ENCODE data around the gene KRTAP5-4. TPM values are rescaled to one million over a fixed set of nuclear protein-coding genes. Genes with fewer than 3 reads are reported as not detected.

The KRTAP5-4 gene
- total and polyA plus RNA-seq, 7 experiments from 2014 or later = not detected

DNA sequence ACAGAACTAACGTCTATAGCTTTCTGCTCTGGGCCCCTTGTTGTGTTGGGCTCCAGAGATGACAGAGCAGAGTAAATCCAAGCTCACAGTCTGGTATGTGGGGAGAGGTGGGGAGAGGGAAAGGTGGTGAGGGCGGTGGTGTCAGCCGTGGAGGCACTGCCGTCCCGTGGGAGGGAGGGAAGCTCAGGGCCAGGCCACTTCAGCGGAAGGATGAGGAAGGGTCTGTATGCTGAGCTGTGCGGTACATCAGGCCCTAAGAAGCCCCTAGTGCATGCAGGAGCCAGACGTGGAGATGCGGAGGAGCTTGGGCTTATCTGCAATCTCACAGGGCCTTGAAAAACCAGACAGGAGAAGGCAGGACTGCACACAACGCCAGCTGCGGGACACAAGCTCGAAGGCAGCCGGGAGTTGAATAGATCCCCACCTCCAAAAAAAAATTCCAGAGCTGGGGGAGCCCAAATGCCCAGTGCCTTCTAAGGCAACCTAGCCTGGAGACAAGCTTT, 9.2 kb upstream of the KRTAP5-4 start:
- Mint-ChIP-seq H3K36me3 (no peaks in the 10 kb centered on the region), H3K9me3 (peaks cover 0 to 2% (median 0%) of the 10 kb centered on the region in 11 donors), H3K27me3 (peaks cover 14 to 33% (median 21%) of the 10 kb centered on the region in 5 donors), H3K4me3 (no peak overlapping the region), H3K27ac (peak overlapping the region in 1 of 9 donors; percentile 11), H3K4me1 (peaks cover 0 to 17% (median 4%) of the 10 kb centered on the region in 7 donors)
- intact Hi-C loops (cut with micrococcal nuclease) = no loop called here
- ChIA-PET CTCF (interaction anchor here (0.9 to 1.5 kb wide), 2 partner anchors 8 to 84 kb away, joined by 4 to 5 read pairs; no protein-coding TSS in a partner anchor), POLR2A (interaction anchor here (0.5 kb wide), 1 partner anchor 15 kb away, joined by 3 read pairs; no protein-coding TSS in a partner anchor)
- Histone ChIP-seq H3K27me3 (ENCODE audit: control insufficient read depth in 2 of 2, insufficient read depth in 2 of 2, low read length in 2 of 2) (no peaks in the 10 kb centered on the region), H3K4me1 (ENCODE audit: control insufficient read depth in 2 of 2, insufficient read depth in 2 of 2, low read length in 2 of 2) (peaks cover 0 to 7% of the 10 kb centered on the region in 2 donors), H3K9me3 (ENCODE audit: control insufficient read depth in 2 of 3, low read length in 3 of 3) (no peaks in the 10 kb centered on the region), H3K27ac (ENCODE audit: low read depth, low read length) (no peak overlapping the region), H3K36me3 (ENCODE audit: control insufficient read depth in 2 of 3, insufficient read depth in 3 of 3, low read length in 3 of 3) (no peaks in the 10 kb centered on the region), H3K4me3 (ENCODE audit: low read length) (no peak overlapping the region)
- no peak for DNase-seq
- ATAC-seq = no peak

DNA sequence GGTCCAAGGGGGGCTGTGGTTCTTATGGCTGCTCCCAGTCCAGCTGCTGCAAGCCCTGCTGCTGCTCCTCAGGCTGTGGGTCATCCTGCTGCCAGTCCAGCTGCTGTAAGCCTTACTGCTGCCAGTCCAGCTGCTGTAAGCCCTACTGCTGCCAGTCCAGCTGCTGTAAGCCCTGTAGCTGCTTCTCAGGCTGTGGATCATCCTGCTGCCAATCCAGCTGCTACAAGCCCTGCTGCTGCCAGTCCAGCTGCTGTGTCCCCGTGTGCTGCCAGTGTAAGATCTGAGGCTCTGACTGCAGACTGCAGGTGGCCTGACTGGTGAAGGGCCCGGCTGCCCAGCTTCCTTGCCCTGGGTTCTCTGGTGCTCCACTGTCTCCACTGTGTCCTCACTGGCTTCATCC, 8.3 kb upstream of the KRTAP5-4 start:
- no peak for DNase-seq
- H3K9me3 ChIP-seq (ENCODE audit: control insufficient read depth in 2 of 3, low read length in 3 of 3) = no peaks in the 10 kb centered on the region
- Mint-ChIP-seq H3K4me3 (no peak overlapping the region), H3K4me1 (peaks cover 0 to 17% (median 4%) of the 10 kb centered on the region in 7 donors), H3K36me3 (no peaks in the 10 kb centered on the region), H3K9me3 (peaks cover 0 to 2% (median 0%) of the 10 kb centered on the region in 11 donors), H3K27ac (no peak overlapping the region), H3K27me3 (peaks cover 14 to 33% (median 20%) of the 10 kb centered on the region in 5 donors)
- ChIA-PET CTCF (interaction anchor here (0.9 to 1.5 kb wide), 2 partner anchors 9 to 84 kb away, joined by 4 to 5 read pairs; no protein-coding TSS in a partner anchor), POLR2A (no interaction called here)
- H3K4me3 ChIP-seq (ENCODE audit: low read length) = no peak overlapping the region
- intact Hi-C loops (cut with micrococcal nuclease) = no loop called here
- H3K36me3 ChIP-seq (ENCODE audit: control insufficient read depth in 2 of 3, insufficient read depth in 3 of 3, low read length in 3 of 3) = no peaks in the 10 kb centered on the region
- H3K4me1 ChIP-seq (ENCODE audit: control insufficient read depth in 2 of 2, insufficient read depth in 2 of 2, low read length in 2 of 2) = peaks cover 0 to 7% of the 10 kb centered on the region in 2 donors
- H3K27me3 ChIP-seq (ENCODE audit: control insufficient read depth in 2 of 2, insufficient read depth in 2 of 2, low read length in 2 of 2) = no peaks in the 10 kb centered on the region
- ATAC-seq = no peak
- no peak overlapping the region for H3K27ac ChIP-seq (ENCODE audit: low read depth, low read length)

DNA sequence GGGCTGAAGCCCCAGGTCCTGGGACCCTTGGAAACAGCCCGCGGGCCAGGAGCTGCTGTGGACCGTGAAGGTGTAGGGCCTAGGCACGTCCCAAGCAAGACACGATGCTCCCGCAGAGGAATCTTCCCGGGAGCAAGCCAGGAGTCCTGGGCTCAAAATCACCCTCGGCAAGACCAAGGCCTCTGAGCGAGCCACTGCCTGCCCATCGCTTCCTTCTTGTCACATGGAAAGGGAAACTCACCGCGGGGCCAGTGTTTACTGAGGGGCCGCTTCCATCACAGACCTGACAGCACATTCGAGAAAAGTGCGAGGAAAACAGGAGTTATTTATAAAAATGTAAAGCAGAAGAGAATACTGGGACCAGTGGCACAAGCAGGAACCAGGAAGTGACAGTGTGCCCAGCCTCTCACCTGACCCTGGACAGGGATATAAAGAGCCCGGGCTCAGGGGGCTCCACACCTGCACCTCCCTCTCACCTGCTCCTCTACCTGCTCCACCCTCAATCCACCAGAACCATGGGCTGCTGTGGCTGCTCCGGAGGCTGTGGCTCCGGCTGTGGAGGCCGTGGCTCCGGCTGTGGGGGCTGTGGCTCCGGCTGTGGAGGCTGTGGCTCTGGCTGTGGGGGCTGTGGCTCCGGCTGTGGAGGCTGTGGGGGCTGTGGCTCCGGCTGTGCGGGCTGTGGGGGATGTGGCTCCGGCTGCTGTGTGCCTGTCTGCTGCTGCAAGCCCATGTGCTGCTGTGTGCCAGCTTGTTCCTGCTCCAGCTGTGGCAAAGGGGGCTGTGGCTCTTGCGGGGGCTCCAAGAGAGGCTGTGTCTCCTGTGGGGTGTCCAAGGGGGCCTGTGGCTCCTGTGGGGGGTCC, 7.6 kb upstream of the KRTAP5-4 start, which contains the start of gene KRTAP5-5:
TSS of gene KRTAP5-5 (plus strand) at position 450 of the 860 bp plus-strand sequence. CDS start at position 516, 66 bp downstream.
- no peaks in the 10 kb centered on the region for H3K36me3 ChIP-seq (ENCODE audit: control insufficient read depth in 2 of 3, insufficient read depth in 3 of 3, low read length in 3 of 3)
- peaks cover 14 to 26% (median 16%) of the 10 kb centered on the region in 5 donors for H3K27me3 Mint-ChIP-seq
- ChIA-PET POLR2A (no interaction called here), CTCF (interaction anchor here (0.6 to 1.5 kb wide), 5 partner anchors 10 to 958 kb away, joined by 3 to 5 read pairs (median 4); no protein-coding TSS in a partner anchor)
- no peak within 1 kb of the TSS for H3K27ac ChIP-seq (ENCODE audit: low read depth, low read length)
- no peak for ATAC-seq
- no peaks in the 10 kb centered on the region for H3K9me3 ChIP-seq (ENCODE audit: control insufficient read depth in 2 of 3, low read length in 3 of 3)
- H3K36me3 Mint-ChIP-seq = no peaks in the 10 kb centered on the region
- peaks cover 0 to 17% (median 4%) of the 10 kb centered on the region in 7 donors for H3K4me1 Mint-ChIP-seq
- intact Hi-C loops (cut with micrococcal nuclease) = loop anchor here (1.0 to 5.0 kb wide), 4 partner anchors 34 to 427 kb away; no protein-coding TSS in a partner anchor
- H3K4me3 ChIP-seq (ENCODE audit: low read length) = no peak within 1 kb of the TSS
- H3K27ac Mint-ChIP-seq = no peak within 1 kb of the TSS
- peak within 1 kb of the TSS in 2 of 10 donors; percentile 4 to 29 for H3K4me3 Mint-ChIP-seq
- no peaks in the 10 kb centered on the region for H3K27me3 ChIP-seq (ENCODE audit: control insufficient read depth in 2 of 2, insufficient read depth in 2 of 2, low read length in 2 of 2)
- DNase-seq = no peak
- H3K4me1 ChIP-seq (ENCODE audit: control insufficient read depth in 2 of 2, insufficient read depth in 2 of 2, low read length in 2 of 2) = peaks cover 0 to 7% of the 10 kb centered on the region in 2 donors
- peaks cover 0 to 2% (median 0%) of the 10 kb centered on the region in 11 donors for H3K9me3 Mint-ChIP-seq

DNA sequence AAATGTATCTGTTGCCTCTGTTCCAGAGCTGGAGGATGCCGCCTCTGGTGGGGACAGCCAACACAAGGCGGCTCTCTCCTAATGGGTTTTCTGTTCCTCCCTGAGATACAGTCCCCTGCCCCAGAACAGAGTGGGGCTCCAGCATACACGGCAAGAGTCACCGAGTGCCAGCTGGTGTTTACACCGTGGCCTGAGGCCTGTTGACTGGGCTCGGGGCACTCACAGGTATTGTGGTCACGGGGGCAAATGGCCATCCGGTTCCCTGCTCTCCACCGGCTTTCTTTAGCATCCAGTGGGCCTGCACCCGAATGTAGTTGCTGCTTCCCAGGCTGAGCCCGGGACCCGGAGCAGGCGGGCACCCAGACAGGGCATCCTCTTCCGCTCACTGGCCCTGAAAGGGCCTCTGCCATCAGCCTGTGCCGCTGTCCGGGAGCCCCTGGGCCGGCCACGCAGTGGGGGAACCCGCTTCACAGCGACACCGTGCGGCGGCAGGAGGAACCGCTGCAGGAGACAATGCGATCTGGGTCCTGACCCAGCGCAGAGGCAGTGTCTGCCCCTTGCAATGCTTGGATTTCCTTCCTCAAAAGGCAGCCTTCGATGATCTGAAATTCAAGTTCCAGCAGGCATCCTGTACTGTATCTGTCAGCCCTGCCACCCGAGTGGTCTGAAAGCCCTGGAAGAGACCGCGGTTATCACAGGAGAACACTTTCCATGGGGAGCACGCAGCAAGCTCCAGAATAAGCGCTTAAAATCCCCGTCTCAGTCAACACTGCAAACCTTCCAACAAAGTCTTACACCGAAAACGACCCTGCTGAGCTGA, 6.8 kb upstream of the KRTAP5-4 start:
- intact Hi-C loops (cut with micrococcal nuclease) = loop anchor here (1.0 to 5.0 kb wide), 4 partner anchors 33 to 426 kb away; no protein-coding TSS in a partner anchor

DNA sequence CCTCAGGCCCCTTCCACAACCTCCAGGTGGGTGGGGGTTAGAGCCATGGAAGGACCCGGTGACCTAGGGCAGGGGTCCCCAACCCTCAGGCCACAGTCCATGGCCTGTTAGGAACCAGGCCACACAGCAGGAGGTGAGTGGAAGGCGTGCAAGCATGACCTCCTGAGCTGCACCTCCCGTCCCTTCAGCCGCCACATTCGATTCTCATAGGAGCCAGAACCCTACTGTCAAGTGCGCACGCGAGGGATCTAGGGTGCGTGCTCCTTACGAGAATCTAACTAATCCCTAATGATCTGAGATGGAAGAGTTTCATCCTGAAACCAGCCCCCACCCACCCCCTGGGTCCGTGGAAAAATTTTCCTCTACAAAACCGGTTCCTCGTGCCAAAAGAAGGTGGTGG, 3.6 kb upstream of the KRTAP5-4 start:
- H3K36me3 ChIP-seq (ENCODE audit: control insufficient read depth in 2 of 3, insufficient read depth in 3 of 3, low read length in 3 of 3) = no peaks in the 10 kb centered on the region
- ATAC-seq = no peak
- H3K27me3 Mint-ChIP-seq = peaks cover 2 to 13% (median 6%) of the 10 kb centered on the region in 5 donors
- ChIA-PET POLR2A (no interaction called here), CTCF (no interaction called here)
- no peaks in the 10 kb centered on the region for H3K36me3 Mint-ChIP-seq
- H3K4me1 ChIP-seq (ENCODE audit: control insufficient read depth in 2 of 2, insufficient read depth in 2 of 2, low read length in 2 of 2) = peaks cover 0 to 7% of the 10 kb centered on the region in 2 donors
- no peaks in the 10 kb centered on the region for H3K9me3 ChIP-seq (ENCODE audit: control insufficient read depth in 2 of 3, low read length in 3 of 3)
- H3K27me3 ChIP-seq (ENCODE audit: control insufficient read depth in 2 of 2, insufficient read depth in 2 of 2, low read length in 2 of 2) = no peaks in the 10 kb centered on the region
- H3K27ac ChIP-seq (ENCODE audit: low read depth, low read length) = no peak overlapping the region
- H3K4me3 Mint-ChIP-seq = no peak overlapping the region
- no peaks in the 10 kb centered on the region for H3K9me3 Mint-ChIP-seq
- peaks cover 0 to 5% (median 0%) of the 10 kb centered on the region in 7 donors for H3K4me1 Mint-ChIP-seq
- no peak overlapping the region for H3K4me3 ChIP-seq (ENCODE audit: low read length)
- DNase-seq = no peak
- intact Hi-C loops (cut with micrococcal nuclease) = loop anchor here in 1 of 2 donors (5.0 kb wide), 1 partner anchor 423 kb away; no protein-coding TSS in a partner anchor
- H3K27ac Mint-ChIP-seq = no peak overlapping the region

More for the DNA sequence above, 6.8 kb upstream of the KRTAP5-4 start:
- H3K36me3 Mint-ChIP-seq = no peaks in the 10 kb centered on the region
- Histone ChIP-seq H3K4me3 (ENCODE audit: low read length) (no peak overlapping the region), H3K9me3 (ENCODE audit: control insufficient read depth in 2 of 3, low read length in 3 of 3) (no peaks in the 10 kb centered on the region), H3K4me1 (ENCODE audit: control insufficient read depth in 2 of 2, insufficient read depth in 2 of 2, low read length in 2 of 2) (peaks cover 0 to 7% of the 10 kb centered on the region in 2 donors), H3K27me3 (ENCODE audit: control insufficient read depth in 2 of 2, insufficient read depth in 2 of 2, low read length in 2 of 2) (no peaks in the 10 kb centered on the region), H3K27ac (ENCODE audit: low read depth, low read length) (no peak overlapping the region), H3K36me3 (ENCODE audit: control insufficient read depth in 2 of 3, insufficient read depth in 3 of 3, low read length in 3 of 3) (no peaks in the 10 kb centered on the region)
- H3K4me1 Mint-ChIP-seq = peaks cover 0 to 17% (median 4%) of the 10 kb centered on the region in 7 donors
- H3K9me3 Mint-ChIP-seq = peaks cover 0 to 2% (median 0%) of the 10 kb centered on the region in 11 donors
- peak overlapping the region in 2 of 10 donors; percentile 4 to 29 for H3K4me3 Mint-ChIP-seq
- ChIA-PET POLR2A (no interaction called here), CTCF (interaction anchor here (0.6 to 1.6 kb wide), 8 partner anchors 11 to 957 kb away, joined by 3 to 4 read pairs (median 4); no protein-coding TSS in a partner anchor)
- ATAC-seq (peak; percentile 91), DNase-seq (peak; percentile 27 to 66 (median 52))
- H3K27ac Mint-ChIP-seq = no peak overlapping the region
- H3K27me3 Mint-ChIP-seq = peaks cover 14 to 19% (median 16%) of the 10 kb centered on the region in 5 donors

DNA sequence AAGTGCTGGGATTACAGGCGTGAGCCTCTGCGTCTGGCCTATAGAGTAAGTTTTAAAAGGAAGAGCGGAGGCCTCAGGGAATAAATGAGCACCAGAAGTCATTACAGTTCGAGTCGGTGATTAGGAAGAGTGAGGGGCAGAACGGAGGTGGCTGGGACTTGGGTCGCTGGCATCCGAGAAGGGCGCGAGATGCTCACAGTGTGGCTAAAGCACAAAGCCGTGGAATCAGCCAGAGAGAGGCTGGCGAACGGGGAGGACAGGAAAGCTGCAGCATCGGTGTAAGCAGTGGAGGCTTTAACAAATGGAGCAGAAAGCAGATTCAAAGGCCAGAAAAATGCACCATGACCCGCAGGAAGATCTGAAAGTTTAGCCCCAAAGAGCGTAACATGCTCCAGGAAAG, 2.7 kb upstream of the KRTAP5-4 start:
- DNase-seq = no peak
- H3K4me3 ChIP-seq (ENCODE audit: low read length) = no peak overlapping the region
- H3K4me1 ChIP-seq (ENCODE audit: control insufficient read depth in 2 of 2, insufficient read depth in 2 of 2, low read length in 2 of 2) = peaks cover 0 to 7% of the 10 kb centered on the region in 2 donors
- H3K27ac ChIP-seq (ENCODE audit: low read depth, low read length) = no peak overlapping the region
- no peaks in the 10 kb centered on the region for H3K9me3 ChIP-seq (ENCODE audit: control insufficient read depth in 2 of 3, low read length in 3 of 3)
- no peak for ATAC-seq
- Mint-ChIP-seq H3K36me3 (no peaks in the 10 kb centered on the region), H3K4me1 (peaks cover 0 to 4% (median under 1%) of the 10 kb centered on the region in 7 donors), H3K9me3 (no peaks in the 10 kb centered on the region), H3K27ac (no peak overlapping the region), H3K4me3 (no peak overlapping the region), H3K27me3 (peaks cover 0 to 16% (median 5%) of the 10 kb centered on the region in 5 donors)
- POLR2A ChIA-PET = interaction anchor here (0.7 to 1.1 kb wide), 2 partner anchors 11 to 229 kb away, joined by 3 to 4 read pairs; no protein-coding TSS in a partner anchor
- H3K27me3 ChIP-seq (ENCODE audit: control insufficient read depth in 2 of 2, insufficient read depth in 2 of 2, low read length in 2 of 2) = no peaks in the 10 kb centered on the region
- no peaks in the 10 kb centered on the region for H3K36me3 ChIP-seq (ENCODE audit: control insufficient read depth in 2 of 3, insufficient read depth in 3 of 3, low read length in 3 of 3)
- CTCF ChIA-PET = no interaction called here
- intact Hi-C loops (cut with micrococcal nuclease) = loop anchor here in 1 of 2 donors (5.0 kb wide), 1 partner anchor 422 kb away; no protein-coding TSS in a partner anchor
